ENCODE measurements around the gene DYRK3. TPM values are rescaled to one million over a fixed set of nuclear protein-coding genes. Genes with fewer than 3 reads are reported as not detected.

DYRK3 gene
- total and polyA plus RNA-seq, 9 of the 15 experiments (the other 6 are each of a cell fraction or from before 2014, with no cell fraction given) = 4.5 to 33.7 (median 25.7) TPM

GRCh38 chr1:206672844-206673758, 37.8 kb downstream of the DYRK3 start (continued):
- TF ChIP-seq BRF1 (IDR thresholded peaks at IDR 0.05; ENCODE audit: borderline replicate concordance, extremely low read depth, insufficient read length) = no peak
- 0 out of 2 replicates have a peak, but pooled peaks have one; percentile 25 for TF ChIP-seq KAT7 (CRISPR knock-in tag; IDR thresholded peaks at IDR 0.05; ENCODE audit: borderline replicate concordance)
- peak; percentile 93 for TF ChIP-seq BCL6 (CRISPR knock-in tag; IDR thresholded peaks at IDR 0.05)
- no peak for TF ChIP-seq ZNF778 (CRISPR knock-in tag; IDR thresholded peaks at IDR 0.05)
- peak; percentile 78; the same call in 1 of the 2 replicates for TF ChIP-seq MIER1 (IDR thresholded peaks at IDR 0.05; ENCODE audit: low read depth)
- TF ChIP-seq HIVEP1 (CRISPR knock-in tag; IDR thresholded peaks at IDR 0.05) = no peak
- no peak for TF ChIP-seq ARID3B (CRISPR knock-in tag; IDR thresholded peaks at IDR 0.05; ENCODE audit: borderline replicate concordance)
- TF ChIP-seq, protein P1, sequence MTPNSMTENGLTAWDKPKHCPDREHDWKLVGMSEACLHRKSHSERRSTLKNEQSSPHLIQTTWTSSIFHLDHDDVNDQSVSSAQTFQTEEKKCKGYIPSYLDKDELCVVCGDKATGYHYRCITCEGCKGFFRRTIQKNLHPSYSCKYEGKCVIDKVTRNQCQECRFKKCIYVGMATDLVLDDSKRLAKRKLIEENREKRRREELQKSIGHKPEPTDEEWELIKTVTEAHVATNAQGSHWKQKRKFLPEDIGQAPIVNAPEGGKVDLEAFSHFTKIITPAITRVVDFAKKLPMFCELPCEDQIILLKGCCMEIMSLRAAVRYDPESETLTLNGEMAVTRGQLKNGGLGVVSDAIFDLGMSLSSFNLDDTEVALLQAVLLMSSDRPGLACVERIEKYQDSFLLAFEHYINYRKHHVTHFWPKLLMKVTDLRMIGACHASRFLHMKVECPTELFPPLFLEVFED (CRISPR knock-in tag; conservative IDR thresholded peaks at IDR 0.05) = 0 out of 2 replicates have a peak, but pooled peaks have one; percentile 87
- TF ChIP-seq RFX7 (CRISPR knock-in tag; IDR thresholded peaks at IDR 0.05) = peak; percentile 45; the same call in 1 of the 2 replicates
- no peak for TF ChIP-seq MCM2 (IDR thresholded peaks at IDR 0.05; ENCODE audit: low read depth)
- peak; percentile 98 for TF ChIP-seq SPI1 (IDR thresholded peaks at IDR 0.05; ENCODE audit: borderline replicate concordance, low read depth, low read length)
- TF ChIP-seq TFAM (CRISPR knock-in tag; conservative IDR thresholded peaks at IDR 0.05) = no peak
- TF ChIP-seq KDM2B (CRISPR knock-in tag; IDR thresholded peaks at IDR 0.05) = no peak
- TF ChIP-seq, protein P2, sequence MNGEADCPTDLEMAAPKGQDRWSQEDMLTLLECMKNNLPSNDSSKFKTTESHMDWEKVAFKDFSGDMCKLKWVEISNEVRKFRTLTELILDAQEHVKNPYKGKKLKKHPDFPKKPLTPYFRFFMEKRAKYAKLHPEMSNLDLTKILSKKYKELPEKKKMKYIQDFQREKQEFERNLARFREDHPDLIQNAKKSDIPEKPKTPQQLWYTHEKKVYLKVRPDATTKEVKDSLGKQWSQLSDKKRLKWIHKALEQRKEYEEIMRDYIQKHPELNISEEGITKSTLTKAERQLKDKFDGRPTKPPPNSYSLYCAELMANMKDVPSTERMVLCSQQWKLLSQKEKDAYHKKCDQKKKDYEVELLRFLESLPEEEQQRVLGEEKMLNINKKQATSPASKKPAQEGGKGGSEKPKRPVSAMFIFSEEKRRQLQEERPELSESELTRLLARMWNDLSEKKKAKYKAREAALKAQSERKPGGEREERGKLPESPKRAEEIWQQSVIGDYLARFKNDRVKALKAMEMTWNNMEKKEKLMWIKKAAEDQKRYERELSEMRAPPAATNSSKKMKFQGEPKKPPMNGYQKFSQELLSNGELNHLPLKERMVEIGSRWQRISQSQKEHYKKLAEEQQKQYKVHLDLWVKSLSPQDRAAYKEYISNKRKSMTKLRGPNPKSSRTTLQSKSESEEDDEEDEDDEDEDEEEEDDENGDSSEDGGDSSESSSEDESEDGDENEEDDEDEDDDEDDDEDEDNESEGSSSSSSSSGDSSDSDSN (IDR thresholded peaks at IDR 0.05; ENCODE audit: borderline replicate concordance in 1 of 2, low read depth in 2 of 2, low read length in 2 of 2) = peak in 1 of 2 experiments; percentile 85; a peak in 1 of 4 replicates
- TF ChIP-seq, protein P3, sequence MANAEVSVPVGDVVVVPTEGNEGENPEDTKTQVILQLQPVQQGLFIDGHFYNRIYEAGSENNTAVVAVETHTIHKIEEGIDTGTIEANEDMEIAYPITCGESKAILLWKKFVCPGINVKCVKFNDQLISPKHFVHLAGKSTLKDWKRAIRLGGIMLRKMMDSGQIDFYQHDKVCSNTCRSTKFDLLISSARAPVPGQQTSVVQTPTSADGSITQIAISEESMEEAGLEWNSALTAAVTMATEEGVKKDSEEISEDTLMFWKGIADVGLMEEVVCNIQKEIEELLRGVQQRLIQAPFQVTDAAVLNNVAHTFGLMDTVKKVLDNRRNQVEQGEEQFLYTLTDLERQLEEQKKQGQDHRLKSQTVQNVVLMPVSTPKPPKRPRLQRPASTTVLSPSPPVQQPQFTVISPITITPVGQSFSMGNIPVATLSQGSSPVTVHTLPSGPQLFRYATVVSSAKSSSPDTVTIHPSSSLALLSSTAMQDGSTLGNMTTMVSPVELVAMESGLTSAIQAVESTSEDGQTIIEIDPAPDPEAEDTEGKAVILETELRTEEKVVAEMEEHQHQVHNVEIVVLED (CRISPR knock-in tag; IDR thresholded peaks at IDR 0.05) = peak; percentile 34; the same call in 1 of the 2 replicates
- TF ChIP-seq ZBED1 (IDR thresholded peaks at IDR 0.05) = peak; percentile 88; the same call in 1 of the 2 replicates
- 0 out of 2 replicates have a peak, but pooled peaks have one; percentile 8 for TF ChIP-seq MAFG (tag; conservative IDR thresholded peaks at IDR 0.05)
- TF ChIP-seq EP300 (IDR thresholded peaks at IDR 0.05; ENCODE audit: low read length) = peak; percentile 98
- no peak for TF ChIP-seq SMC3 (conservative IDR thresholded peaks at IDR 0.05; ENCODE audit: insufficient read depth, low read depth, low read length)
- no peak for TF ChIP-seq PHTF2 (CRISPR knock-in tag; IDR thresholded peaks at IDR 0.05)
- peak; percentile 70; the same call in 1 of the 2 replicates for TF ChIP-seq ZNF444 (CRISPR knock-in tag; IDR thresholded peaks at IDR 0.05)
